Adrenal gland (tissue), 5 donors: ENCODE results near the gene GRAP2.

ENCODE experiments used
- POLR2A ChIP-seq, 2 donors: fragments of 450-650 bp; IDR thresholded peaks; one replicate each; pipeline ENCODE4 v1.6.1; 2017; ENCODE audit warnings: antibody characterized with exemption in 2 of 2, mild to moderate bottlenecking in 2 of 2, moderate library complexity in 1 of 2
- TF ChIP-seq, protein P1 (sequence below), 6 experiments: fragments of 450-650 bp in 4 of 6; fragments of 200-600 bp in 2 of 6; sonication (generic) in 1 of 6; IDR thresholded peaks; 1 replicate in 5 of 6; 2 replicates in 1 of 6; pipeline versions ENCODE4 v1.5.1 to v1.8.0; 2016 to 2021; ENCODE audit warnings: antibody characterized with exemption in 6 of 6, mild to moderate bottlenecking in 2 of 6, moderate library complexity in 1 of 6
- donor health status: DM: no; HTN: no; CAD: no.

DNA sequence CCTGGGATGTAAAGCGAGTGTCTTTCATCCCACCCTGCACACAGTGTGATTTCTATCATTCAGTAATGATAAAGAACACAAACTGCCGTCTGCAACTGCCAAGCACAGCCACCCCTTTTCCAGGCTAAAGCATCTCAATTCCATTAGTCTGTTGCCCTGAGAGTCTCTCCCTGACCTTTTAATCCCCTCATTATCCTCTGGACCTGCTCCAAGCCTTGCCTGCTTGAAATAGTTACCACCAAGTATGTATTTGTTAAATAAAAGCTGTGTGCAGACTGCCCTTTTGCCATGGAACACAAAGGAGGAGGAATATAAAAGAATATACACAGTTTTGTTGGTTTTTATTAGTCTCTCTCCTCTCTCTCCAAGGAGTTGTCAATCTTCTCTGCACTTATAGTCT lies 13.0 kb downstream of the GRAP2 start:
- no peak for TF ChIP-seq POLR2A (IDR thresholded peaks at IDR 0.05)
- TF ChIP-seq, protein P1, sequence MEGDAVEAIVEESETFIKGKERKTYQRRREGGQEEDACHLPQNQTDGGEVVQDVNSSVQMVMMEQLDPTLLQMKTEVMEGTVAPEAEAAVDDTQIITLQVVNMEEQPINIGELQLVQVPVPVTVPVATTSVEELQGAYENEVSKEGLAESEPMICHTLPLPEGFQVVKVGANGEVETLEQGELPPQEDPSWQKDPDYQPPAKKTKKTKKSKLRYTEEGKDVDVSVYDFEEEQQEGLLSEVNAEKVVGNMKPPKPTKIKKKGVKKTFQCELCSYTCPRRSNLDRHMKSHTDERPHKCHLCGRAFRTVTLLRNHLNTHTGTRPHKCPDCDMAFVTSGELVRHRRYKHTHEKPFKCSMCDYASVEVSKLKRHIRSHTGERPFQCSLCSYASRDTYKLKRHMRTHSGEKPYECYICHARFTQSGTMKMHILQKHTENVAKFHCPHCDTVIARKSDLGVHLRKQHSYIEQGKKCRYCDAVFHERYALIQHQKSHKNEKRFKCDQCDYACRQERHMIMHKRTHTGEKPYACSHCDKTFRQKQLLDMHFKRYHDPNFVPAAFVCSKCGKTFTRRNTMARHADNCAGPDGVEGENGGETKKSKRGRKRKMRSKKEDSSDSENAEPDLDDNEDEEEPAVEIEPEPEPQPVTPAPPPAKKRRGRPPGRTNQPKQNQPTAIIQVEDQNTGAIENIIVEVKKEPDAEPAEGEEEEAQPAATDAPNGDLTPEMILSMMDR (IDR thresholded peaks at IDR 0.05), result no peak
